AG08395 (cell line): ENCODE results near the gene ECT2.
"Not testable (repeated sequence)": the region's sequence is repeated elsewhere in the genome, so short reads cannot be mapped to it uniquely, and the experiment has no call there.

Experiments
- DNase-seq: peaks from one replicate; pipeline ENCODE4 v3.0.0; 2012; ENCODE audit warnings: mixed read lengths, low spot score

Gene ECT2

GRCh38 chr3:172866726-172867350, 116.3 kb downstream of the ECT2 start:
- not testable (repeated sequence) for DNase-seq

GRCh38 chr3:172868582-172869200, 118.2 kb downstream of the ECT2 start:
- no peak for DNase-seq

- DNase-seq, result no peak
Observed at GRCh38 chr3:172869368-172869771, 118.8 kb downstream of the ECT2 start.

- DNase-seq, result no peak
Observed at GRCh38 chr3:172869784-172870518, 119.4 kb downstream of the ECT2 start.
